HG03060 (cell line): ENCODE data around the gene MMP14.

Experiments used
- ATAC-seq: cut with Tn5 transposase; IDR thresholded peaks from one replicate; pipeline ENCODE4 v1.9.1; 2021; ENCODE audit warnings: low read depth, moderate number of reproducible peaks; ENCODE audit not compliant: unreplicated experiment

The MMP14 gene

DNA sequence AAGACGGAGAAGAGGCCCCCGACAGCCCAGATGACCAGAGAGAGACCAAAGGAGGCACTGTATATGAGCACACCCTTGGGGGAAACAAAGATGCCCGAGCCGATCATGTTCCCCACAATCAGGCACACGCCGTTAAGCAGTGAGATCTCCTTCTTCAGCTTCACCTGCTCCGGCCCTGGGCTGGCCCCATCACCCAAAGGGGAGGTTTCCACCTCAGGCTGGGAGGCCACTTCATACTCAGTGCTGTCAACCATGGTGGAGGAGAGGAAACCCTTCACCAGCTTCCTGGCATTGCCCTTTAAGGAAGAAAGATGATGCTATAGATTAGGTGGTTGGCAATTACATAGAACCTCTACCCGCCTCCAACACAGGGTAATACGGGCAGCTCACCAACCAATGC, 23.2 kb upstream of the MMP14 start:
- ATAC-seq = no peak

DNA sequence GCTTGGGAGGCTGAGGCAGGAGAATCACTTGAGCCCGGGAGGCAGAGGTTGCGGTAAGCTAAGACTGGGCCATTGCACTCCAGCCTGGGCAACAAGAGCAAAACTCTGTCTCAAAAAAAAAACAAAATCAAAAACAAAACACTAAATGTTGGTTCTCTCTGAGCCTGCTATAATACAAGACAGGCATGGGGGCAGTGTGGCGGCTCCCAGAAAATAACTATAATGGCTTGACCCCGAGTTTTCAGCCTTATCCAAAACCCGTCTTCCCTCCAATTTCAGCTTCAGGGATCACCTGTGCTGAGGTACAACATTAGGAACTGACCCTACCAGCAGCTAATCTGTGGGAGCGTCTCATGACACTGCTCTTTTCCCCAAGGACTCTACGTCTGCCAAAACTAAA, 22.0 kb upstream of the MMP14 start:
- ATAC-seq = no peak

DNA sequence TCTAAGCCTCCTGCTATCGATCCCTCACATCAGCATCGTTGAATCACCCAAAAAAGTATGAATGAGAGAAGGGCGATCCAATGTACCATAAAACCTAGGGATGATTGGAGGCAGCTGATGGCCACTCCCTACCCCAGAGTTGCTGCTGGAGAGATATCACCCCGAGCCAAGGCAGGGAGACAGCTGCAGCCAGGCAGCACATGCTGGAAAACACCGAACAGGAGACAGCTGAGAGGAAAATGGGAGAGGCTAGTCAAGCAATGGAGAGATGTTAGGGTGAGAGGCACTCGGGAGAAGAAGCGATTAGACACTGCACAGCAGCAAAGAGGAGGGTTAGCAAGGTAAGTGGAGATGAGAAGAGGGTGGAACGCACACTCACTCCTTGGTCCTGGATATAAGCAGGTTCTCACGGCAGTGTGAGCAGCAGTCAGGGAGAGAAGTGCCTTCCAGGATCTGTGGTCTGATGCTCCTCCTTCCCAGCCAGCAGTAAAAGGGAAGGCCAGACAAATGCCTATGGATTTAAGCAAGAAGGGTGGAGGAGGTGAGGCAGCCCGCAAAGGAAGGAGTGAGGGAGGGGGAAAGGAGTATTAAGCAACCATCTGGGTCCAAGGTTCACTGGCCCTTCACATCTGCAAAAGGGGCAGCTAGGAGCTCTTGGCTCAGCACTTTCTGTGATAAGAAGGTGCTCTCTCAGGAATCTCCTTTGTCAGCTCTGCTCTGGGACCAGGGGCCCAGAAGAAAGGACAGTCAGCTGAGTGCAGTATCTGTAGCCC, 21.3 kb upstream of the MMP14 start, which contains the start of gene SLC7A7:
Gene SLC7A7 (minus strand): TSS at position 495 of the 773 bp plus-strand sequence. CDS start 2,037 bp downstream, outside the sequence.
- ATAC-seq = no peak

GRCh38 chr14:22819151-22819988, 17.0 kb upstream of the MMP14 start:
- no peak for ATAC-seq

GRCh38 chr14:22820731-22821130, 15.7 kb upstream of the MMP14 start:
- ATAC-seq = no peak

DNA sequence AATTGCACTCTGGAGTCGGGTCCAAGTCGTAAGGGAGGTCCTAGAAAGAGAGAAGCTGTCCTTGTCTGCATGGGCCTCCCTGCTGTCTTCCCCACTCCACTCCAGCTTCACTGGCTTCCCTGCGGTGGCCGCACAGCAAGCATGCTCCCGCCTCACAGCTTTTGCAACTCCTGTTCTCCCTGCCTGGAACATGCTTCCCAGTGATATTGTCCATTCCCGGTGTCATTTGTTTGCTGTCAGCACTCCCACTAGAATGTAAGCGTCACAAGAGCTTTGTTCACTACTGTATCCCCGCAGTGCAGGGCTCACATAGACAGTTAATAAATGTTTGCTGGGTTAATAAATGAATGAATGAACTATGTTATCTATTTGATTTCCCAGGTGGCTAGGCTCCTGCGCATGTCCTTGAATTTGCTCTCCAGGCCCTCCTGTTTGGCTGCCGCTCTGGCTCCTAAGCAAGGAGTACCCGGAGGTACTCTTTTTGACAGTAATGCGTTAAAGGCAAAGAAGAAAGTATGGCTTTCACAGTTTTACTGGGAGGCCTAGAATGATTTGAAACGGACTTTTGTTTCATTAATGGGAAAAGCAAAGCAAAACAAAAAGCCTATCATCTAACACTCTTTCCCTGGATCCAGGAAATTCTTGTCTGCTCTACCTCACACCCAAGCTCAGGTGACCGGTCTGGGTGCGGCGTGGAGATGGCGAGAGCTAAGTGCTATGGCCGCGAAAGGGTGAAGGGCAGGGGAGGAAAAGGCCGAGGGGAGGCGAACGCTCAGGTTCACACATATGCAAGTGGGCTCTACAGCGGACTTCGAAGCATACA, 15.0 kb upstream of the MMP14 start:
- no peak for ATAC-seq

GRCh38 chr14:22822016-22822570, 14.3 kb upstream of the MMP14 start:
- no peak for ATAC-seq

GRCh38 chr14:22822571-22823098, 13.8 kb upstream of the MMP14 start:
- no peak for ATAC-seq

DNA sequence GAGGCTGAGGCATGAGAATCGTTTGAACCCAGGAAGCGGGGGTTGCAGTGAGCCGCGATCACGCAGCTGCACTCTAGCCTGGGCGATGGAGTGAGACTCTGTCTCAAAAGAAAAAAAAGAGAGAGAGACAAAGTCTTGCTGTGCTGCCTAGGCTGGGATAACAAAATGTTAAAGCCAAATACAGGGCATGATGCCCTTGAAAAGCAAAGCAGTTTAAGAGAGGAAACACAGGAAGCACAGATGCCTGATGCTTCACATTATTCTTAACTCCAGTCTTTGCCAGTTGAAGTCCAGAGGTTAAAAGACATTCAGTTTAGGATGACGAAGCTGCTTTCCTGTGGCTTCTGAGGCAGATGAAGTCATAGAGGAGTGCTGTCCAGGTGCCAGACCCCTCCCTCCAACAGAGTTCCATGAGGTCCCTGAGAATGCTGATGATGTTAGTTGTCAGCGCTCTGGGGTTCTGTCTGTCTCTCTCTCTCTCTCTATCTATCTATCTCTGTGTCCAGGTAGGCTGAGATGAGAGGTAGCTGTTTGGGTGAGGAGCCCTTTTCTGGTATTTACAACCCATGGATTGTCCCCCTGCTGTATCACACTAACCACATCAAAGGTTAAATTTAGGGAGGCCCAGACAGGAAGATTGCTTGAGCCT, 11.6 kb upstream of the MMP14 start:
- no peak for ATAC-seq

GRCh38 chr14:22829076-22829660, 7.2 kb upstream of the MMP14 start:
- peak; percentile 9 for ATAC-seq

DNA sequence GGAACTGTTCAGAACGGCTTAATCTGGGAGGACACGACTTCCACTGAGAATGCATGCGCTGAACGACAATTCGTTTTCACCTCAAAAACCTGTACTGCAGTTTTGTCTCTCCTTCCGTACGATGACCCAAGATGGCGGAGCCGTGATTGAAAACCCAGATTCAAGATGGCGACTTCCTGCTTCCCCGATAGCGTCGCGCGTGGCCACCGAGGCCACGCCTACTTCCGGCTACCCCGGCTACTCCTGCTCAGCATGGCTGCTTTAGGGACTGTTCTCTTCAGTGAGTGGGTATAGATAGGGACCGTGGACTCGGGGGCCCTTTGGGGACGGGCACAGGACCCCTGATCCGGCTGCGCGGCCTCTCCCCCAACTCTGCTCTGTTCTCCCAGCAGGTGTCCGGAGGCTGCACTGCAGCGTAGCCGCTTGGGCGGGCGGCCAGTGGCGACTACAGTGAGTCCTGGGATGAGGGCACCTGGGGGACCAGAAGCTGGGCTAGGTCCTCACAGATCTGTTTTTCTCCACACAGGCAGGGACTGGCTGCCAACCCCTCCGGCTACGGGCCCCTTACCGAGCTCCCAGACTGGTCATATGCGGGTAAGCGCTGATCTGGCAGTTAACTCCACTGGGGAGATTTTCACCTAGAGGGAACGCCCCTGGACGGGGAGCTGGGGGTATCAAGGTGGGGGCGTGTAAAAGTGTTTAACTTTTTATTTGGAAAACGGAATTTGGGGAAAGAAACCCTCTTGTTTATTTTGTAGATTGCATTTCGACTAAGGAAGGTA, 6.5 kb upstream of the MMP14 start, which contains the start of gene MRPL52:
Gene MRPL52 (plus strand): TSS at position 227 of the 782 bp plus-strand sequence. CDS start 26 bp downstream, at position 253.
- ATAC-seq = peak; percentile 62

- no peak for ATAC-seq
Measured at GRCh38 chr14:22830443-22831010, 5.9 kb upstream of the MMP14 start.

- no peak for ATAC-seq
Measured at GRCh38 chr14:22835505-22835904, 880 bp upstream of the MMP14 start.

- ATAC-seq = no peak
Measured at GRCh38 chr14:22837114-22837749, 847 bp downstream of the MMP14 start.

DNA sequence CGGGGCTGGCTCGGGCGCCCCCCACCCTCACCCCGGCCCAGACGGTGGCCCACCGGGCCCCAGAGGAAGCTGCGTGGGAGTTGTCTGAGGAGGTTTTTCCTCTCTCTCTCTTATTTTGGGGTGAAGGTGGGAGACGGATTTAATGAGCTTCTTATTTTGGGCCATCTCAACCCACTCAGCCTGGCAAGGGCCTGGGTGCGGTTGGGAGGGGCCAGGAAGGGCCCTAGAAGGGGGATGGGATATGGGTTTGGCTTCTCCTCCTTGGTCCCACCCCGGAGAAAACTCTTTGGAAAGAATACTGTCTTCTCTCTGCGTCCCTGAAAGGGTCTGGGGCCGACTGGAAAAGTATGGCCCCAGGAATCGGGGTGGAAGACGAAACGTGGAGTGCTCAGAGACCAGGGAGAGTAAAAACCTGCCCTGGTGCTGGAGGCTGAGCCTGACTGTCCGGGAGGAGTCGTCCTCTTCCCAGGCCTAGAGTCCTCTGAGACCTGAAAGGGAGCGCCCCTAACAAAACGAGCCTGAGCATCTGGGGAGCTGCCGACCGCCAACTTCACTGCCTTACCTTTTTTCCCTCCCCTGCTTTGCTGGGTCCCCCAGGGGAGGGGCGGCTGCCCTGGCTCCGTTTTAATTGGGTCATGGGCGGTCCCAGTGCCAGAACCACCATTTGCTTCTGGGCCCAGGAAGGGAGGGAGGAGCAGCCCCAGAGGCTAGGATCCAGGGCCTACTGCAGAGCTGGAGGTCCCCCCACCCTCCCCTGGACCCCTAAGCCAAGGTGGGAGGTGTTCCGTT, 1.6 kb downstream of the MMP14 start:
- no peak for ATAC-seq

GRCh38 chr14:22838631-22839041, 2.3 kb downstream of the MMP14 start:
- no peak for ATAC-seq
